Mesangial cell (primary cell): ENCODE results near the gene POMC. TPM values are rescaled to one million over a fixed set of nuclear protein-coding genes. Genes with fewer than 3 reads are reported as not detected.

Source experiments
- total RNA-seq: library from RNA; depleted of rRNA; stranded (reverse); fragments of >200 nt; gene quantifications from 2 replicates; pipeline ENCODE4 v1.2.3, GENCODE V29; 2015

Gene POMC
- 2.0 and 6.5 TPM in 2 replicates for total RNA-seq

GRCh38 chr2:25168256-25169072 lies at the start of gene POMC:
TSS of gene POMC (minus strand) at chr2:25168580. CDS start at chr2:25164772, 3,808 bp downstream.

Other genes starting within 250 kb of the POMC start
- gene ADCY3, start 248.3 kb downstream of the POMC start, total RNA-seq, result 37.3 and 44.4 TPM in 2 replicates
- gene DNAJC27, start 196.6 kb downstream of the POMC start, total RNA-seq, result 1.5 and 1.9 TPM in 2 replicates
- 1.1 and 1.3 TPM in 2 replicates for gene EFR3B, start 126.5 kb downstream of the POMC start, total RNA-seq
- 22.5 and 31.3 TPM in 2 replicates for gene DNMT3A, start 173.3 kb upstream of the POMC start, total RNA-seq